HUES6 (cell line): Measurements from ENCODE around the gene ZNF521.

Experiments
- H3K27ac ChIP-seq: 2 replicates; pipeline ENCODE4 v1.7.0; 2013; ENCODE audit warnings: low read depth, mild to moderate bottlenecking, low read length, inconsistent platforms
- H3K27me3 ChIP-seq: 2 replicates; pipeline ENCODE4 v1.6.1; 2013; ENCODE audit warnings: low read length; ENCODE audit not compliant: control insufficient read depth, insufficient read depth
- H3K36me3 ChIP-seq: 2 replicates; pipeline ENCODE4 v1.6.1; 2013; ENCODE audit warnings: low read length; ENCODE audit not compliant: control insufficient read depth, insufficient read depth
- H3K4me1 ChIP-seq: 2 replicates; pipeline ENCODE4 v1.6.1; 2013; ENCODE audit warnings: low read length; ENCODE audit not compliant: control insufficient read depth, insufficient read depth
- H3K4me3 ChIP-seq: 2 replicates; pipeline ENCODE4 v1.5.1; 2013; ENCODE audit warnings: low read depth, low read length
- H3K9ac ChIP-seq: one replicate; pipeline ENCODE4 v1.6.1; 2013; ENCODE audit warnings: mild to moderate bottlenecking, low read length
- H3K9me3 ChIP-seq: 2 replicates; pipeline ENCODE4 v1.6.1; 2013; ENCODE audit warnings: low read depth, low read length; ENCODE audit not compliant: control insufficient read depth, insufficient read depth

Gene ZNF521

GRCh38 chr18:25121442-25121841 lies 230.5 kb downstream of the ZNF521 start:
- Histone ChIP-seq H3K36me3 (no peaks in the 10 kb centered on the region), H3K27me3 (no peaks in the 10 kb centered on the region), H3K4me1 (no peaks in the 10 kb centered on the region), H3K27ac (no peak overlapping the region), H3K9me3 (no peaks in the 10 kb centered on the region), H3K4me3 (no peak overlapping the region), H3K9ac (no peak overlapping the region)

- H3K27me3 ChIP-seq: no peaks in the 10 kb centered on the region
- no peak overlapping the region for H3K9ac ChIP-seq
- no peak overlapping the region for H3K4me3 ChIP-seq
- no peaks in the 10 kb centered on the region for H3K36me3 ChIP-seq
- no peak overlapping the region for H3K27ac ChIP-seq
- peaks cover 13% of the 10 kb centered on the region for H3K4me1 ChIP-seq
- no peaks in the 10 kb centered on the region for H3K9me3 ChIP-seq
These were observed 238.4 kb downstream of the ZNF521 start for GRCh38 chr18:25113566-25113965.

- Histone ChIP-seq H3K36me3 (no peaks in the 10 kb centered on the region), H3K9ac (no peak overlapping the region), H3K4me1 (peaks cover 13% of the 10 kb centered on the region), H3K27me3 (no peaks in the 10 kb centered on the region), H3K4me3 (no peak overlapping the region), H3K27ac (no peak overlapping the region), H3K9me3 (no peaks in the 10 kb centered on the region)
These were observed 239.0 kb downstream of the ZNF521 start for GRCh38 chr18:25112821-25113434.

GRCh38 chr18:25111377-25112288 lies 240.3 kb downstream of the ZNF521 start:
- H3K9ac ChIP-seq: no peak overlapping the region
- no peaks in the 10 kb centered on the region for H3K27me3 ChIP-seq
- peaks cover 13% of the 10 kb centered on the region for H3K4me1 ChIP-seq
- no peaks in the 10 kb centered on the region for H3K36me3 ChIP-seq
- no peak overlapping the region for H3K4me3 ChIP-seq
- no peaks in the 10 kb centered on the region for H3K9me3 ChIP-seq
- no peak overlapping the region for H3K27ac ChIP-seq

GRCh38 chr18:25109484-25109883 lies 242.5 kb downstream of the ZNF521 start:
- Histone ChIP-seq H3K4me1 (peaks cover 13% of the 10 kb centered on the region), H3K9me3 (no peaks in the 10 kb centered on the region), H3K9ac (no peak overlapping the region), H3K27me3 (no peaks in the 10 kb centered on the region), H3K27ac (no peak overlapping the region), H3K36me3 (no peaks in the 10 kb centered on the region), H3K4me3 (no peak overlapping the region)

GRCh38 chr18:25103468-25104155 lies 248.4 kb downstream of the ZNF521 start:
- no peaks in the 10 kb centered on the region for H3K36me3 ChIP-seq
- no peaks in the 10 kb centered on the region for H3K9me3 ChIP-seq
- H3K27me3 ChIP-seq: no peaks in the 10 kb centered on the region
- H3K9ac ChIP-seq: no peak overlapping the region
- no peak overlapping the region for H3K27ac ChIP-seq
- no peaks in the 10 kb centered on the region for H3K4me1 ChIP-seq
- no peak overlapping the region for H3K4me3 ChIP-seq

GRCh38 chr18:25102662-25103061 lies 249.3 kb downstream of the ZNF521 start:
- no peaks in the 10 kb centered on the region for H3K27me3 ChIP-seq
- no peak overlapping the region for H3K4me3 ChIP-seq
- no peaks in the 10 kb centered on the region for H3K9me3 ChIP-seq
- H3K4me1 ChIP-seq: no peaks in the 10 kb centered on the region
- no peak overlapping the region for H3K9ac ChIP-seq
- H3K36me3 ChIP-seq: no peaks in the 10 kb centered on the region
- H3K27ac ChIP-seq: no peak overlapping the region

- H3K9ac ChIP-seq: no peak overlapping the region
- no peaks in the 10 kb centered on the region for H3K27me3 ChIP-seq
- H3K9me3 ChIP-seq: no peaks in the 10 kb centered on the region
- no peaks in the 10 kb centered on the region for H3K4me1 ChIP-seq
- H3K27ac ChIP-seq: no peak overlapping the region
- no peaks in the 10 kb centered on the region for H3K36me3 ChIP-seq
- H3K4me3 ChIP-seq: no peak overlapping the region
These were observed 251.5 kb downstream of the ZNF521 start for GRCh38 chr18:25100418-25100817.

GRCh38 chr18:25099895-25100294 lies 252.1 kb downstream of the ZNF521 start:
- Histone ChIP-seq H3K27ac (no peak overlapping the region), H3K9me3 (no peaks in the 10 kb centered on the region), H3K9ac (no peak overlapping the region), H3K36me3 (no peaks in the 10 kb centered on the region), H3K27me3 (no peaks in the 10 kb centered on the region), H3K4me3 (no peak overlapping the region), H3K4me1 (no peaks in the 10 kb centered on the region)

GRCh38 chr18:25097569-25098056 lies 254.4 kb downstream of the ZNF521 start:
- Histone ChIP-seq H3K36me3 (no peaks in the 10 kb centered on the region), H3K9me3 (no peaks in the 10 kb centered on the region), H3K4me1 (no peaks in the 10 kb centered on the region), H3K9ac (no peak overlapping the region), H3K27ac (no peak overlapping the region), H3K27me3 (no peaks in the 10 kb centered on the region), H3K4me3 (no peak overlapping the region)

- Histone ChIP-seq H3K36me3 (no peaks in the 10 kb centered on the region), H3K4me1 (no peaks in the 10 kb centered on the region), H3K27ac (no peak overlapping the region), H3K9me3 (no peaks in the 10 kb centered on the region), H3K9ac (no peak overlapping the region), H3K27me3 (no peaks in the 10 kb centered on the region), H3K4me3 (no peak overlapping the region)
These were observed 254.9 kb downstream of the ZNF521 start for GRCh38 chr18:25097057-25097456.
